Inflammatory macrophage treated with lipopolysaccharide for 1 hour (primary cell): Measurements from ENCODE around the gene FTO.

ENCODE experiments used
- DNase-seq, 2 donors: peaks; one replicate each; pipeline ENCODE4 v3.0.0-alpha.2; 2020 to 2022

FTO gene

GRCh38 chr16:54193665-54194333 lies 489.8 kb downstream of the FTO start:
- peak; percentile 7 to 47 for DNase-seq

GRCh38 chr16:54194334-54194743 lies 490.4 kb downstream of the FTO start:
- no peak for DNase-seq

- DNase-seq, result no peak
These were observed 493.8 kb downstream of the FTO start for GRCh38 chr16:54197758-54198157.

- no peak for DNase-seq
These were observed 495.7 kb downstream of the FTO start for GRCh38 chr16:54199487-54200160.

DNA sequence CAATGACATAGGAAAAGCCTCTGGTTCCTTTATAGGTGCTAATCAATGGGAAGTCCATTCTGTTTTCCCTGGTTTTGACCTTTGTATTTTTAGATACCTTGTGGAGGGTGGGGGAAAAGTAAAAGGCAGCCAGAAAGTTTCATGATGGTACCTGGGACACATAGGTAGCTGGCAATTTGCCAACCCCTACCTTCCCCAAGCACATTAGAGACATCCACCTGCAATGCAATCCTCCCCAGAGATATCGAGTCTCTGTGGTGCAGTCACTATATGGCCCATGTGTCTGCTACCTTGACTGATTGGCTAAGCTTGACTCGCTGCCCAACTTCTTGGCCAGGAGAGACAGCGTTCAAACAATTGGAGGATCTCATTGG lies 496.2 kb downstream of the FTO start:
- DNase-seq, result no peak

DNA sequence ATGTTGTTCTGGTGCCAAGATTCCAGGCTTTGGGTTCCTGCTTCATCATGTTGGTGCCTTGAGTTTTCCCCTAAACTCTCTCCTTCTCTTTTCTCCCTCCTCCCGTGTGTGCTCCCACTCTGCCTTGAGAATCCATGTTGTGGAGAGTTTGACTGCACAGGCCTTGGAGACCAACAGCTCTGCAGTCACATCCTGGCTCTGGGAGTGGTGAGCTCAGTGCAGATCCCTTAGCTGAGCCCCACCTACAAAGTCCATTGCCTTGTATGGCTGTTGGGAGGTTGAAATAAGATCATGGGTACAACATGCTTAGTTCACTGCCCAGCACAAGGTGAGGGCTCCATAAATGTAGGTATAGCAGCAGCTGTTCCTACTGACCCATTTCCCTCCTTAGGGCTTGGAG lies 496.8 kb downstream of the FTO start:
- no peak for DNase-seq

DNA sequence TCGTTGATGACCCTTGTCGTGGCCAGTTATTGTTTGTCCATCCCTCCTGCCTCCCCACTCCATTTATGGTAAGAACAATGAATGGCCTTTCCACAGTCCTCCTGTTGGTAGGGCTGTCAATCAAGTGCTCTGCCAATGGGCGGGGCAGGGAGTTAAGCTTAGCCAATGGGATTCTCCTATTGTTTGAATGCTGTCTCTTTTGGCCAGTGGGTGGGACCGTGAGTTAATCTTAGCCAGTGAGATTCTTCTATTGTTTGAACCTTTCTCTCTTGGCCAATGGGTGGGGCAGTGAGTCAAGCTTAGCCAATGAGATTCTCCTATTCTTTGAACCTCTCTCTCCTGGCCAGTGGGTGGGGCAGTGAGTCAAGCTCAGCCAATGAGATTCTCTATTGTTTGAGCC lies 497.2 kb downstream of the FTO start:
- no peak for DNase-seq
